Stimulated activated CD8-positive, alpha-beta memory T cell treated with anti-CD3 and anti-CD28 coated beads, Interleukin-4, amount 100 ng/mL, for 1 hour (primary cell): ENCODE measurements around the gene APOBEC4.
"Not testable (repeated sequence)": the region's sequence is repeated elsewhere in the genome, so short reads cannot be mapped to it uniquely, and the experiment has no call there.

Source experiments
- DNase-seq, 2 donors: peaks; one replicate each; pipeline ENCODE4 v3.0.0-alpha.2; 2020; ENCODE audit warnings: low read depth in 2 of 2, low spot score in 1 of 2

Gene APOBEC4, protein sequence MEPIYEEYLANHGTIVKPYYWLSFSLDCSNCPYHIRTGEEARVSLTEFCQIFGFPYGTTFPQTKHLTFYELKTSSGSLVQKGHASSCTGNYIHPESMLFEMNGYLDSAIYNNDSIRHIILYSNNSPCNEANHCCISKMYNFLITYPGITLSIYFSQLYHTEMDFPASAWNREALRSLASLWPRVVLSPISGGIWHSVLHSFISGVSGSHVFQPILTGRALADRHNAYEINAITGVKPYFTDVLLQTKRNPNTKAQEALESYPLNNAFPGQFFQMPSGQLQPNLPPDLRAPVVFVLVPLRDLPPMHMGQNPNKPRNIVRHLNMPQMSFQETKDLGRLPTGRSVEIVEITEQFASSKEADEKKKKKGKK

DNA sequence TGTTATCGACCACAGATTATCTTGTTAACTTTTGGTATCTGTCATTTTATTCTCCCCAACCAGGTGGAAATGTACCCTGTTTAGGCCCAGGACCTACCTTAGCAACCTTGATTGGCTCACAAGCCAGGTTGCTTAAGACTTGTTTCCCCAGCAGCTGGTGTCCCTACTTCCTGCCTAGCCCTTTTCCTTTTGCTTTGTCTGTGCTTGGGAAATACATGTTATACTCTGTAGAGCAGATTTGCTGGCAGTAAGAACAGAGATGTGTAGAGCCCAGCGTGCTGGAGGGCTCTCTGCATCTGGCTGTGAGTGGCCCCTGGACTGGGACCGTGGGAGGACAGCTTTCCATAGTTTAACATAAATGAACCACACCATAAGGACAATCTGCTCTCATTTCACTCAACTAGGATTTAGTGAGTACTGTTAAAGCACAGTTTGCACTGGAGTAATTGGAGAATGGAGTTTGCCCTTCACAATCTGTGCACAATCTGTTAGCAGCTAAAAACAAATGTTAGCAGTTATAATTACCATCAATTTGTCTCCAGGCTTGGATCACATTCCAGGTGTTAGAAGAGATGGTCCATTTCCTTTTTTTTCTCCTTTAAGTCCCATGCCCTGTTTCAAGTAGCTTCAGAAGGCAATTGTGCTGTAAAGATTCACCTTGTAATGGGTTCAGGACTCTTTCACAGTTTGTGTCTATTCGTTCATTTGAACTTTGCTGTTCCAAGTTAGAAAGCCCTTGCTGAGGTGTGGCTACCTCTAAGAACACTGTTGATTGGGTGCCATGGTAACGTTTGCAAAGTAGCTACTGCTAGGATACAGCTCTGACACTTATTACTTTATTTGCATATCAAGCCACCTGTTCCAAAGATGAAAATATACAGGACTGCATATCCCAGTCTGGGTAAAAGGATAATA, at the start of gene APOBEC4:
Gene APOBEC4 (minus strand): TSS at position 770 of the 915 bp plus-strand sequence. CDS start 4,535 bp downstream, outside the sequence.
- no peak for DNase-seq

DNA sequence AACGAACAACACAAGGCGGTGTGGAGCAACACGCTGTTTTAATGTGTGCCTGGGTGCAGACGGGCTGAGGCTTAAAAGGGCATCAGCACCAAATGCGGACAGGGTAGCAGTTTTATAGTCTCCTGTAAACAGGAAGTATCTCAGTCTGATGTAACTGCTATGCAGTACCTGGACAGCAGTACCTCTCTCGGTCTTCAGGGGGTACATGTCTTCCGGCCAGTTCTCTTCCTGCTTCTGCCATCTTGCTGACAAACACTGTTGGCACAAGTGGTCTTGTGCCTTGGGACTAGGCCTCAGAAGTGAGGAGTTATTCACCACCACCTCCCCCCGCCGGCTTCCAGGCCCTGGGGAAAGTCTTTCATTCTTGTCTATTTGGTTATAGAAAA, 49.7 kb upstream of the APOBEC4 start:
- no peak for DNase-seq

DNA sequence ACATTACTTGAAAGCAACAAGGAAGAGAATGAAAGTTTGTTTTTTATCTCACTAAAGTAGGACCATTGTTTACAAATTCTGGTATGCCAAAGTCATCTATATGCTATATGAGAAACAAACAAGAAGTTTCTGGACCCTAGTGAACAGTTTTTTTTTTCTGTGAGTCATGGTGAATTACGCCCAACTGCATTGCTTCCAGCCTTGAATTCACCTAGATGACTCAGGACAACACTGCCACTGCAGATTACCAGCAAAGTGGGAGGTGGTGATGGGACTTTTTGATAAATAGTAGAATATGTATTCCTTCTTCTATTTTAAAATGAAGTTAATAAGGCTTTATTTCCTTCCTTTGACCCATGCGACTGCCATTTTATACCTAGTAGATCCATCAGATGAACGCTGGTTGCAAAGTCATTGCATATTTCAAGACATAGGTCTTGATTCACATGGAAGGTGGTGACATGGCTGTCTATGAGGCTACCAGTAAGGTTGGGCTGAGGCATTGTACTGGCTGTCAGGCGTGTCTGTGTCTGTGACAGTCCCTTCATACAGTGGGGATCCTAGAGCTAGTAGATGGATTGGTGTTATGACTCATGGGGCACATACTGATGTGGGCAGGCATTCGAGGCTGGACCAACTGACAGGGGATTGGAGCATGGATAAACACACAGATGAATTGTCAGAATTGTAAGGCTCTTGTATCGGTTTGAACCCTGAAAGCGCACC, 49.1 kb upstream of the APOBEC4 start:
- DNase-seq, result no peak

DNA sequence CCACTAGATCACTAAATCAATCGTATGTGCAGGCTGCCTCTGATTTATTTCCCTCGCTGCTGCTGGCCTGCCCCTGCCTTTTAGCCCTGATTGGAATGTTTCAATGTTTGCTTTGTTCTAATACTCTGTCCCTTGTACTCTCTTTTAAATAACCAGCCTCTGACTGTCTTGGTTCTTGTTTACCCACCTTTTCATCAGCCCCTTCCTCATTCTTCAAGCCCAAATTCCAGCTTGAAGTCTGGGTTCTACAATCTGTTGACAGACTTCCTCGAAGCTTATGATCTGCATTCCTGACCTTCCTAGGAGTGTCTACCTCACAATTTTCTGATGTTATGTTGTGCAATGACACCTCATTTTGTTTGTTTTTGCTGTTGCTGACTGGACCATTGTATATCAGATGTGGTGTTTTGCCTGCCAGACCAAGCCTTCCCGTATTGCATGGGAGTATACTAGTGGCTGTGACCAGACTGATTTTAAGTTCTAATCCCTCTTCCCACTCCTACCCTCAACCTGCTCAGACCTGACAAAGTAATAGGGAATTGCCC, 46.6 kb upstream of the APOBEC4 start:
- no peak for DNase-seq

DNA sequence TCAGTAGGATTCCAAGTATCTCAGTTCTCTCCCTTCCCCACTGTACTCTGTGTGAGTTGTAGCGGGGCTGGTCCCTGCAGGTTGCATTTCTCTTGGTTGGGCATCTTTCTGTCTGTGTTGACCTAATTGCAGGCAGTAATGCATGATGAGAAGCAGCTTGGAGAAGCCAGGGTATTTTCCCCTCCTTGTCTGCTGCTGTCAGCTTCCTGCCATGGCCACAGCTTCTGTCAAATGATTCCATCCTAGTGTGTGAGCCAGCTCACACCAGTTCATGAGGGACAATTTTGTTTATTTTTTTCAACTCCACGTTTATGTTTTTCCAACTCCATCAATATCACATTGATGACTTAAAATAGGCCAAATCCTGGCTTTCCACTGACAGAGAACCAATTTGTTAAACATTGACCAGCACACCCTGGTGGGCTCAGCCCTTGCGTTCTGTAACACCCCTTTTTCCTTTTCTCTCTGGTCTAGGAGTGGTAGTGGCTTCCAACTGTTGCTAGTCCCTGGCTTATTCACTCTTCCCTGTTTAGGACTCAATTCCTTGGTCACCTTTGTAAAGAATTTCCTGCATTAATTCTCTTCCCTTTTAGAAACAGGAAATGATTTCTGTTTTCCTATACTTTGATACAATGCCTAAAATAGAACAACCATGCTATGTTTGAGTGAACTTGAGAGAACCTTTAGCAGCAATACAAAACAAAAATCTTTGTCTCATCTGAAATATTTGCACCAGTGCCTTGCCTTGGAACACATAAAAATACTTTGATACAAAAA, 44.9 kb upstream of the APOBEC4 start:
- DNase-seq, result no peak

DNA sequence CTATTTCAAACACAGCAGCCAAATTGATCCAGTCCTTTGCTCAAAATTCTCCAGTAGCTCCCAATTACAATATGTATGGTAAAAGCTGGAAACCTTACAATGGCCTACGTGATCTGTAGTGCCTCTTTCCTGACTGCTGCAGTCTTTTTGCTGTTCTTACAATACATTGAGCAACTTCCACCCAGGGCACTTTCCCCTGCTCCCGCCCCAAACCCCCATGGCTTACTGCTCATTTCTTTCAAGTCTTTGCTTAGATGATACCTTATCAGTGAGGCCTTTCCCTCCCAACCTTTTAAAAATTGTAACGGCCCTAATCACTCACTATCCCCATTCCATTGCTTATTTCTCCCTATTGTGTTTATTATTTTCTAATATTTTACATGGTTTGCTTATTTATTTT, 43.9 kb upstream of the APOBEC4 start:
- DNase-seq, result no peak

DNA sequence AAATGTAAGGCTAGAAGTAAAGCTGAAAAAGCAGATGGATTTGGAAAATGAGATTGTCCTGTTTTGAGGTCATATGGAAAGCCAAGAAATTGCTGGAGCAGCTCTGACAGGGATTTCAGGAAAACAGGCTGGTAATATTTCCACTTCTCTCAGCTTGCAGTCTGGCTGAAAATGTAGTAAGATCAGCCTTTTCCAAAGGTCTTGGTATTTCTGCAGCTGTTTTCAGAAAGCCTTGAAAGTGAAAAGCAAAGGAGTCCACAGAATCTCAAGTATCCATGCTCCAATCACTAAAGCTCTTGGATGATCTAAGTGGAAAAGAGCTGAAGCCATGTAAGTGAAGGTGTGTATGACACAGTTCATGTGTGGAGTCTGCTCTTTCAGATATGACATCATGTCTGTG, 41.6 kb upstream of the APOBEC4 start:
- no peak for DNase-seq

DNA sequence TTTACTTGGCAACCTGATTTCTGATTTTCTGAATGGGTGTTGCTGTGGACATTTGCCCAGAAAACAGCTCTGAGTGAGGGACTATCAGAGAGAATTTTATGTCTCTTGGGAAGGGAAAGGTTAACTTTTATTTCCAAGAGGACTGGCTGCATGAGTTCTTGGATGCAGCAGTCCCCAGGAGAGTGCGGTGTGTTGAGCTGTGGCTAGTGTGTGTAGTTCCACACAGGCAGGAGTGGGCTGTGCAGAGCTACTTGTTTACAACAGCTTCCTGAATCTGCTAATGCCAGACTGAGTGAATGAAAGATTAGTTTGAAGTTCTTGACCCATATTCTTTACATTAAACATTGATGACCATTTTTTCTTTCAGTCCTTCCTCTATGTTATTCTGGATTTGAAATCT, 41.0 kb upstream of the APOBEC4 start:
- DNase-seq, result no peak

DNA sequence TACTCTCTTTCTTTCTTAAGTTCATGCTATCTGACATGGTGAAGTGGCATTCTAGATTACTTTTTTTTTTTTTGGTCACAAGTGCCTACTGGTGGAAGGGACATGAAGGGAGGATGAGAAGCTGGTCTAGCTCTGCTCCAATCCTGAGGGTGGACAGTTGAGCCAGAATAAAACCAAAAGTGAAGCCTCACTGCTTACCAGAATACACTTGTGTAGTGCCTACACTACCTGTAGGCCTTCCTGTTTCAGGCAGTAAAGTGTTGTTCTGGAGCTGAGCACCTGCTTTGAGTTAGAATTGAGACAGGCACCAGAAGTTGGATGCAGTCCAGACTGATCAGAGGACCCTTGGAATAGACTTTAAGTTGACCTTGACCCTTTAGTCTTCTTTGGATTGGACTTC, 40.4 kb upstream of the APOBEC4 start:
- DNase-seq, result no peak

DNA sequence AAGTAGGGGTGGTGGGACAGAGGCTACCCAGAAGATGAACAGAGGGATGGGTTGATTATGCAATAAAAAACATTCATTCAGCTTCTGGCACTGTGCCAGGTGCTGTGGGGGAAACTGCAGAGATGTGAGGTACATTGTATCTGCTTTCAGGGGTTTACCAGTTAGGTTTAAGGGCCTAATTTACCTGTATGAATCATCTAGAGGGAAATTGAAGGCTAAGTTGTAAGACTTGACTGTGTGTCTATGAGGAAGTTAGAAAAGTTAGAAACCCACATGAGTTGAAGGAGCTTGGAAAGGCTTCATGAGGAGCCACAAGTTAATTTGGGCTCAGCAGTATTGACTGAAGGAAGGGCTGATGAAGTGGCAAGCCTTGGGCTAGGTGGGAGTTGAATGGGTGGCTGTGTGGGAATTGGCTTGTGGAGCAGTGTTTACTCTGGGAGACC, 36.7 kb upstream of the APOBEC4 start:
- no peak for DNase-seq

DNA sequence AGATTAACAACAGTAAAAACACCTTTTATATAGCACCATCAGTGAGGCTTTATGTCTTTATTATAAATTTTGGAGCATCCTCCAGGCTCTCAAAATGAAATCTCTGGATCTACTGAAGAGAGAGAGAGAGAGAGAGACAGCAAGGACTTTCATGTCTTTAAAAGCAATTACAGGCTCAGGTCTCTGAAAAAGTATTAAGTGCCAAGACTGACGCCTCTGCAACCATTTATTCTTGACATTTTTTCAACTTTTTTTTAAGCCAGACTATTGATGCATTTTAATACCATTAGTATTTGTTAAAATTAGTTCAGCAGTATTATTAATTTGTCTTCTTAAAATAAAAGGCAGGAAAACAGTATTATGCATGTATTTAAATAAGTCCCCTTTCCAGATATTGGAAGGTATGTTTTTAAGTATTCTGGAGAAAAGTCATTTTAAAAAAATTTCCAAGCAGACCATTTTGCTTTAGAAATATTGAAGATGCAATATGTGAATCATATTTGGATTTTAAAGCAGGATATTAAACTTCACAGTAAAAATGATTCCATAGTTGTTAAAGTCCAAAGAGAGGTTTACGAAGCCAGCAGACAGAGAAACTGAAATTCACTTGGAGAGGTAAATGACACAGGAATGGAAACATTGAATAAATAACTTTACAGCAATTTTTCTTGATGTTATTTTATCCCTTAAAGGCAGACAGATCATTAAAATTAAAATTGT, 35.4 kb upstream of the APOBEC4 start:
- DNase-seq, result no peak

DNA sequence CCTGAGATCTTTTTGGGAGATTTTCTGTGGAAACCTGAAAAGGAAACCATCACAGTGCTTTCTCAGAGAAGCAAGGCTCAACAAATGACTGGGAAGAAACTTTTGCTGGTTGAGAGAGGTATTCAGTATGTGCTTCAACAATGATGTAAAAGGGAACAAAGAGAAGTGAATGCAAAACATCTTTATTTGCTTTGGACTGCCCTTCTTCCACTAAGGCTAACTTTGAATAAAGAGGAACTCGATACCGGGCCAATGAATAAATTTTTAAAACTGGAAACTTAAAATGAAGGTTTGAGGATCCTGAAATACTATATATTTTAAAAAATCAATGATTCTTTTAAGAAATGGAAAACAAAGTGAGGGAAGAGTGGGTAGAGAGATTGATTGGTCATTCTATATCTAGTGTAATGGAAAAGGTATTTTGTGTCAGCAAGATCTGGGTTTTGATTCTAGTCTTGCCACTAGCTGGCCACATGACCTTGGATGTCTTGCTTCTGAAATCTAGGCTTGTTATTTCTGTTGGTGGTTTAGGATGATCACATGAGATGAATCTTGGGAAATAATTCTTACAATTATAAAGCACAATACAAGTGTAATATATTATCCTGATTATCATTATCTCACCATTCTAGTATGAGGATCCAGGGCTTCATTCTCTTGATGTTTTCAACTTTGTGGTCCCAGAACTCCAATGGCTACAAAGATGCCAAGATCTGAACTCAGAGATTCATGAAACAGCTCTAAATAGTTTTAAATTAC, 34.6 kb upstream of the APOBEC4 start:
- no peak for DNase-seq

DNA sequence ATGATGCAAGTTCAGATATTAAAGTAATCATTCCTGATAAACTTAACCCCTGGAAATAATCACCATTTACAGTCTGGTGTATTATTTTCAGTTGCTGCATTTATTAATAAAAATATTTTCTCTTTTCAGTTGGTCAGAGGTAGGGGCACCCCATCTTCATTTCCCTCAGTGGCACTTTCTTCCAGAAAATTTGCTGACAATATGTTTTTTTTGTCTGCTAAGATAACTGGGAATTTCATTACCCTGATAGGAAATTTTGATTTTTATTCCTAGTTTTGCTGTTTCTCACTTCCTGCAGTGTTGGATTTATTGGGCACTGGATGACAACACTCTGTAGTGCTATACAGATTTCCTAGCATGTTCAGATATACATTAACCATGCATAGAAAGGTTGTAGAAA, 33.1 kb upstream of the APOBEC4 start:
- DNase-seq, result no peak

DNA sequence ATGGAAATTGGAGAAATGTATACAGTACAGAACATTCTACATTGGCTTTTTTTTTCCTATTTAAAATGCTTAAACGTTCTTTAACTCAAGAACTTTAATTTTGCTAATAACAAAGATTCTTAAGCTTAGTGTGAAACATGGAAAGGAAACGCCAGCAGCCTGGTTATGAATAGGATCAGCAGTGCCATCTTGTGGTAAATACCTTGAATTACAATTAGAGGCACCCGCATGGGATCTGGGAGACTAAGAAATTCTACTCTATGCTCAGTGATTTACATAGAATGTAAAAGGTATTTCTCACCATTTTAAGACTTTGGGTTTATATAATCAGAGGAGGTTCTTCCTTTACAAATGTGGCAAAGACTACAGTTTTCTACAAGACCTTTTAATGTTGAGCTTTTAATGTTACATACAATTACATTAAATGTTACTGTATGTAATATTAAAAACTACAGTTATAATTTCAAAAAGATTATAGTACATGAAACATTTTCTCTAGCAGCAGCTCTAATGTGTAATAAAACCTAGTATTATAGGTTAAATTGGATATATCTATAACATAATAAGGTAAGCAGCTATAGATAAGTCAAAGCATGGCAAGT, 32.1 kb upstream of the APOBEC4 start:
- peak in 1 of 2 donors; percentile 3 for DNase-seq

DNA sequence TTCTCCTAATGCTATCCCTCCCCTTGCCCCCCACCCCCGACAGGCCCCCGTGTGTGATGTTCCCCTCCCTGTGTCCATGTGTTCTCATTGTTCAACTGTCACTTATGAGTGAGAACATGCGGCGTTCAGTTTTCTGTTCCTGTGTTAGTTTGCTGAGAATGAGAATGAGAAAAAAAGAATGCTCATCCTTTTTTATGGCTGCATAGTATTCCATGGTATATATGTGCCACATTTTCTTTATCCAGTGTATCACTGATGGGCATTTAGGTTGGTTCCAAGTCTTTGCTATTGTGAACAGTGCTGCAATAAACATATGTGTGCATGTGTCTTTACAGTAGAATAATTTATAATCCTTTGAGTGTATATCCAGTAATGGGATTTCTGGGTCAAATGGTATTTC, 26.2 kb upstream of the APOBEC4 start:
- not testable (repeated sequence) for DNase-seq

DNA sequence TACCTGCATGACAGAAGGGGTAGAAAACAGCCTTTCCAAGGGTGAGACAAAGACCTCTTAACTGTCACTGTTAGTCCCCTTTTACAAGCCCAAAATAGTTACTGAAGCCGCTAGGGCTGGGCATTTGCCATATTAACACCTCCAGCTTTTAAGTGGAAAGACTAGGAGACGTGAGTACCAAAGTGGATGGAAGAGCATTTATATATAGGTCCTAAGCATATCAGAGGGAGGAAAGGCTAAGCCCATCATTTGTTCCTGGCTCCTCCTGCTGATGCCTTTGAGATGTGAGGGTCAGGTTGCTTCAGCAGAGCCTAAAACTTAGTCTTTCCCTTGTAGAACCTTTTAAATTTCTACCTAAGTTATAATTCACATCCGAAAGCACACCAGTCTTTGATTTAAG, 25.7 kb upstream of the APOBEC4 start:
- DNase-seq, result no peak

DNA sequence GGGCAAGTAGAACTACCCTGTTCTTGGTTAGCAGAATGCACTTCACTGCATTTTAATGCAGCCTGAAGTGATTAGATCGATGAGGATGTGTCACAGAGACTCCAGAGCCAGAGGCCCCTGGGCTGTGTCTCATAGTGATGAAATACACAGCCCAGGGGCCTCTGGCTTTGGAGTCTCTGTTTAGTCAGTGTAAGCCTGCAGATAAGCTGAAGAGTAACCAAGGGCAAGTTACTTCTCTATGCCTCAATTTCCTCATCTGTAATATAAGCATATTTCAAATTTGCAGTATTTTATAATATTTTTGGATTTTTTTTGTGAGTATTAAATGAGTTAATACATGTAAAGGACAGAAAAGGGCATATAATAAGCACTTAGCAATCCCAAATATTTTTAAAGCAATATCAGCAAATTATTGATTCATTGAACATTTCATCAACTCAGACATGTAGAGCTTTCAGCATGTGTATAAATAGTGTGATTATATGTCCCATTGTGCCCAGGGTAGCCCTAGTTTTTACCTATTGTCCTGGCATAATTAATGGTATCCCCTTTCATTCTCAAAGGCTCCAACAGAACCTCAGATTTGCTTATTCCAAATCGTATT, 23.6 kb upstream of the APOBEC4 start:
- DNase-seq, result no peak

DNA sequence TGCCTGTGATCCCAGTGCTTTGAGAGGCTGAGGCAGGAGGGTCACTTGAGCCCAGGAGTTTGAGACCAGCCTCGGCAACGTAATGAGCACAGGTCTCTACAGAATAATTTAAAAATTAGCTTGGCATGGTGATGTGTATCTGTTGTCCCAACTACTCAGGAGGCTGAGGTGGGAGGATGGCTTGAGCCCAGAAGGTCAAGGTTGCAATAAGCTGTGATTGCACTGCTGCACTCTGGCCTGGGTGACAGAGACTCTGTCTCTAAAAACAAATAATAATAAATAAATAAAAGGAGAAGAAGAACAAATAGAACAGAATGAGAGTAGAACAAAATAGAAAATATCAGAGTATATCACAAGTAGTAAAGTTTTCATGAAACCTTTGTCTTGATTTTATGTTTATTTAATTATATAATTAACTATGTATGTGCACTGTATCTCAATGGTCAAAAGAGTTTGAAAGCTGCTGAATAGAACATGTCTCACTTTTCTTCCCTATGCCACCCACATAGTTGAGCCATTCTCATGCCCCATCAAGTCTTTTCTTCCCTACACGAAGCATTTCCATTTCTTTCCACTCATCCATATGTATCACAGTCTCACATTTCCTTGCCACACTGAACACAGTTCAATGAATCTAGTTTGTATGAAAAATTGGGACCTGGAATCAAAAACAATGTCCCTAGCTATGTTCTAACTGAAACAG, 22.9 kb upstream of the APOBEC4 start:
- DNase-seq, result no peak
